SK-N-SH treated with all-trans-retinoic acid at 6 μM for 48 hours (cell line): Measurements from ENCODE around the gene ZBTB34.

ENCODE experiments used
- ATAC-seq: fragments of 200-7000 bp; cut with Tn5 transposase; 3 replicates; pipeline ENCODE4 v1.9.1; 2020; ENCODE audit warnings: mild to moderate bottlenecking, moderate library complexity
- BACH2 ChIP-seq: fragments of 250-450 bp; sonication (Bioruptor Pico); IDR thresholded peaks from 2 replicates; pipeline ENCODE4 v1.9.0; 2021; ENCODE audit warnings: mild to moderate bottlenecking, borderline replicate concordance
- CREB5 ChIP-seq: fragments of 250-450 bp; sonication (Bioruptor Pico); IDR thresholded peaks from 2 replicates; pipeline ENCODE4 v1.5.1; 2020; ENCODE audit warnings: low read depth, mild to moderate bottlenecking, moderate library complexity
- CSDC2 ChIP-seq: fragments of 250-450 bp; sonication (Bioruptor Pico); IDR thresholded peaks from 2 replicates; pipeline ENCODE4 v1.5.0; 2020; ENCODE audit warnings: mild to moderate bottlenecking, moderate library complexity
- CSRNP3 ChIP-seq: fragments of 250-450 bp; sonication (Bioruptor Pico); IDR thresholded peaks from 2 replicates; pipeline ENCODE4 v1.5.1; 2021; ENCODE audit warnings: mild to moderate bottlenecking, moderate library complexity
- ESRRG ChIP-seq: fragments of 250-450 bp; sonication (Bioruptor Pico); IDR thresholded peaks from 2 replicates; pipeline ENCODE4 v1.6.1; 2021; ENCODE audit warnings: mild to moderate bottlenecking
- GLIS3 ChIP-seq: fragments of 250-450 bp; sonication (Bioruptor Pico); IDR thresholded peaks from 2 replicates; pipeline ENCODE4 v1.5.0; 2020; ENCODE audit warnings: mild to moderate bottlenecking, moderate library complexity
- ISL1 ChIP-seq: fragments of 250-450 bp; sonication (Bioruptor Pico); IDR thresholded peaks from 2 replicates; pipeline ENCODE4 v2.1.2; 2022; ENCODE audit warnings: mild to moderate bottlenecking, moderate library complexity
- OSR1 ChIP-seq: fragments of 250-450 bp; sonication (Bioruptor Pico); IDR thresholded peaks from 2 replicates; pipeline ENCODE4 v1.8.0; 2022; ENCODE audit warnings: moderate library complexity, mild to moderate bottlenecking, inconsistent platforms
- POU6F1 ChIP-seq: fragments of 250-450 bp; sonication (Bioruptor Pico); IDR thresholded peaks from 2 replicates; pipeline ENCODE4 v1.8.0; 2021; ENCODE audit warnings: low read depth, mild to moderate bottlenecking, moderate library complexity, borderline replicate concordance
- PPARA ChIP-seq: fragments of 250-450 bp; sonication (Bioruptor Pico); IDR thresholded peaks from 2 replicates; pipeline ENCODE4 v1.5.0; 2020; ENCODE audit warnings: mild to moderate bottlenecking, borderline replicate concordance
- RARB ChIP-seq: fragments of 250-450 bp; sonication (Bioruptor Pico); IDR thresholded peaks from 2 replicates; pipeline ENCODE4 v1.8.0; 2021; ENCODE audit warnings: mild to moderate bottlenecking, moderate library complexity
- SNAI2 ChIP-seq: fragments of 250-450 bp; sonication (Bioruptor Pico); IDR thresholded peaks from 2 replicates; pipeline ENCODE4 v1.5.0; 2020; ENCODE audit warnings: mild to moderate bottlenecking, moderate library complexity
- TCF4 ChIP-seq: fragments of 250-450 bp; sonication (Bioruptor Pico); IDR thresholded peaks from 2 replicates; pipeline ENCODE4 v1.8.0; 2021; ENCODE audit warnings: mild to moderate bottlenecking, moderate library complexity, borderline replicate concordance
- TOX ChIP-seq: fragments of 250-450 bp; sonication (Bioruptor Pico); IDR thresholded peaks from 2 replicates; pipeline ENCODE4 v1.8.0; 2021; ENCODE audit warnings: mild to moderate bottlenecking, moderate library complexity, borderline replicate concordance
- TSHZ2 ChIP-seq: fragments of 250-450 bp; sonication (Bioruptor Pico); IDR thresholded peaks from 2 replicates; pipeline ENCODE4 v1.5.0; 2020; ENCODE audit warnings: mild to moderate bottlenecking, moderate library complexity
- ZFP3 ChIP-seq: fragments of 250-450 bp; sonication (Bioruptor Pico); IDR thresholded peaks from 2 replicates; pipeline ENCODE4 v1.5.0; 2020; ENCODE audit warnings: mild to moderate bottlenecking, moderate library complexity
- ZFP30 ChIP-seq: fragments of 450-650 bp; formaldehyde crosslinking; IDR thresholded peaks from 2 replicates; pipeline ENCODE4 v1.5.0; 2022; ENCODE audit warnings: mild to moderate bottlenecking, moderate library complexity
- ZNF565 ChIP-seq: fragments of 450-650 bp; formaldehyde crosslinking; conservative IDR thresholded peaks from 2 replicates; pipeline ENCODE4 v1.5.0; 2020; ENCODE audit warnings: low read depth, mild to moderate bottlenecking, moderate library complexity
- ZNF70 ChIP-seq: fragments of 450-650 bp; formaldehyde crosslinking; IDR thresholded peaks from 2 replicates; pipeline ENCODE4 v1.5.0; 2020; ENCODE audit warnings: mild to moderate bottlenecking, moderate library complexity
- ZNF8 ChIP-seq: fragments of 450-650 bp; formaldehyde crosslinking; IDR thresholded peaks from 2 replicates; pipeline ENCODE4 v1.5.0; 2020; ENCODE audit warnings: mild to moderate bottlenecking, moderate library complexity

The ZBTB34 gene

GRCh38 chr9:126861707-126862103, 1.3 kb downstream of the ZBTB34 start:
- TF ChIP-seq ZFP30 (CRISPR knock-in tag), result no peak
- TF ChIP-seq ZFP3 (CRISPR knock-in tag), result no peak
- no peak for TF ChIP-seq OSR1 (CRISPR knock-in tag)
- no peak for TF ChIP-seq CSDC2 (CRISPR knock-in tag)
- no peak for TF ChIP-seq GLIS3 (CRISPR knock-in tag)
- TF ChIP-seq CREB5, result no peak
- no peak for TF ChIP-seq SNAI2 (CRISPR knock-in tag)
- no peak for TF ChIP-seq ISL1 (CRISPR knock-in tag)
- TF ChIP-seq CSRNP3 (CRISPR knock-in tag), result no peak
- TF ChIP-seq TSHZ2, result no peak
- no peak for TF ChIP-seq ZNF565
- TF ChIP-seq ESRRG (CRISPR knock-in tag), result no peak
- no peak for TF ChIP-seq PPARA (CRISPR knock-in tag)
- TF ChIP-seq RARB, result no peak
- TF ChIP-seq TCF4 (CRISPR knock-in tag), result no peak
- TF ChIP-seq ZNF70, result no peak
- TF ChIP-seq ZNF8 (CRISPR knock-in tag), result no peak
- TF ChIP-seq BACH2 (CRISPR knock-in tag), result no peak
- ATAC-seq, result no peak

- no peak for TF ChIP-seq CSDC2 (CRISPR knock-in tag)
- TF ChIP-seq ISL1 (CRISPR knock-in tag), result no peak
- no peak for TF ChIP-seq TOX
- TF ChIP-seq SNAI2 (CRISPR knock-in tag), result no peak
- TF ChIP-seq OSR1 (CRISPR knock-in tag), result no peak
- no peak for TF ChIP-seq TSHZ2
- no peak for TF ChIP-seq BACH2 (CRISPR knock-in tag)
- no peak for TF ChIP-seq ZFP3 (CRISPR knock-in tag)
- TF ChIP-seq TCF4 (CRISPR knock-in tag), result no peak
- no peak for TF ChIP-seq RARB
- no peak for TF ChIP-seq ZNF70
- no peak for TF ChIP-seq ESRRG (CRISPR knock-in tag)
- TF ChIP-seq CREB5, result no peak
- TF ChIP-seq POU6F1, result no peak
- no peak for ATAC-seq
These were observed 1.8 kb downstream of the ZBTB34 start for GRCh38 chr9:126862104-126862761.
